ENCODE data around the gene CDH13.

DNA sequence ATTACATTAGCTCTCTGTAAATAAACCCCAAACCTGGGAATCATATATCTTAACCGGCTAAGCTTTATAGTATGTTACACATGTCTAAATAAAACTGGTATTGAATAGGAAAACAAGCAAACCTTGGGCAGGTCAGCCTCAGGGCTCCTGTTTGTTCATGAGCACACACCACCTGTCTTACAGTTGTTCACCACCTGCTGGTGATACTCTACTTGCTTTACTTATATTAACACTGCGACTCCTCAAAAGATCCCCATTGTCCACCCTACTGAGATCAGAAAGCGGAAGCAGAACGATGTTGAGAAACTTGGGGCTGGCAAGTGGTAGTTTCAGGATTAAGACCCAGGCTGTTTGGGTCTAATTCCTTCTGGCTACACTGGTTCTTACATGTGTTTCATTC is 16.4 kb downstream of the CDH13 start:
- TF ChIP-seq, protein P1, sequence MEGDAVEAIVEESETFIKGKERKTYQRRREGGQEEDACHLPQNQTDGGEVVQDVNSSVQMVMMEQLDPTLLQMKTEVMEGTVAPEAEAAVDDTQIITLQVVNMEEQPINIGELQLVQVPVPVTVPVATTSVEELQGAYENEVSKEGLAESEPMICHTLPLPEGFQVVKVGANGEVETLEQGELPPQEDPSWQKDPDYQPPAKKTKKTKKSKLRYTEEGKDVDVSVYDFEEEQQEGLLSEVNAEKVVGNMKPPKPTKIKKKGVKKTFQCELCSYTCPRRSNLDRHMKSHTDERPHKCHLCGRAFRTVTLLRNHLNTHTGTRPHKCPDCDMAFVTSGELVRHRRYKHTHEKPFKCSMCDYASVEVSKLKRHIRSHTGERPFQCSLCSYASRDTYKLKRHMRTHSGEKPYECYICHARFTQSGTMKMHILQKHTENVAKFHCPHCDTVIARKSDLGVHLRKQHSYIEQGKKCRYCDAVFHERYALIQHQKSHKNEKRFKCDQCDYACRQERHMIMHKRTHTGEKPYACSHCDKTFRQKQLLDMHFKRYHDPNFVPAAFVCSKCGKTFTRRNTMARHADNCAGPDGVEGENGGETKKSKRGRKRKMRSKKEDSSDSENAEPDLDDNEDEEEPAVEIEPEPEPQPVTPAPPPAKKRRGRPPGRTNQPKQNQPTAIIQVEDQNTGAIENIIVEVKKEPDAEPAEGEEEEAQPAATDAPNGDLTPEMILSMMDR (IDR thresholded peaks at IDR 0.05; ENCODE audit: borderline replicate concordance, extremely low read depth, low read length, poor library complexity, severe bottlenecking) = no peak
- no peak for TF ChIP-seq EZH2 (IDR thresholded peaks at IDR 0.05; ENCODE audit: borderline replicate concordance, low read depth, low read length, severe bottlenecking)
